ENCODE data around the gene SEPHS2.

The SEPHS2 gene

DNA sequence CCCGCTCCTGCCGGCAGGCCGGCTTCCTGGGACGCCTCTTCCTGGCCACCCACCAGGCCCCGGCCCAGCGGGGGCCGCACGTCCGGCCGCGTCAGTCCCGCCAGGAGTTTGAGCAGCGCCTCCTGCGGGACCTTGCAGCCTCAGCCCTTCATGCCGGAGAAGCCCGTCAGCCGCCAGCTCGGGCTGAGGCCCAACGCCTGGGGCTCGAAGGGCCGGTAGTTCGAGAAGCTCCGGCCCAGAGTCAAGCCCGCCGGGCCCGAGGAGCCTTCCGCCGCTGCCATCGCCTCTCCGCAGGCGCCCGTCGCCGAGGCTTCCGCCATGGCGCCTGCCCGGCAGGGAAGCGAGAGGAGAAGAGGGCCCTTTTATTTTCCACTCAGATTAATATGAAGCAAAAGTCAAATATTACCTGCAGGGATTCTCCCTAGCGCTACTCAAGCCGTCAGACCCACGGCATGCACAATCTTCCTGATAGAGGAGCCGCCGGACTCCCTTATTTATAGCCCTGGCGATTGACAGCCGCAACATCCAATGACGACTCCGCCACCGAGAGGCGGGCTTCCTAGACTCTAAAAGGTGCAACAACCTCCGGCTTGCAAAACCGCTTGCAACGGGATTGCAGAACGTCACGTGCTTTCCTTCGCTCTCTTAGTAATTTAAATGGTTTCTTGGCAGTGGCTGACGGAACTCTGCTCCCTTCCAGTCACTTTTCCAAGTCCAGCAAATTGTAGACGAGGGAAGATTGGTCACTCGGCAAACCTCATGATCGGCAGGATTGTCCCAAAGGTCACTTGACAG lies at the start of gene SEPHS2 (continued):
- TF ChIP-seq, protein P1, sequence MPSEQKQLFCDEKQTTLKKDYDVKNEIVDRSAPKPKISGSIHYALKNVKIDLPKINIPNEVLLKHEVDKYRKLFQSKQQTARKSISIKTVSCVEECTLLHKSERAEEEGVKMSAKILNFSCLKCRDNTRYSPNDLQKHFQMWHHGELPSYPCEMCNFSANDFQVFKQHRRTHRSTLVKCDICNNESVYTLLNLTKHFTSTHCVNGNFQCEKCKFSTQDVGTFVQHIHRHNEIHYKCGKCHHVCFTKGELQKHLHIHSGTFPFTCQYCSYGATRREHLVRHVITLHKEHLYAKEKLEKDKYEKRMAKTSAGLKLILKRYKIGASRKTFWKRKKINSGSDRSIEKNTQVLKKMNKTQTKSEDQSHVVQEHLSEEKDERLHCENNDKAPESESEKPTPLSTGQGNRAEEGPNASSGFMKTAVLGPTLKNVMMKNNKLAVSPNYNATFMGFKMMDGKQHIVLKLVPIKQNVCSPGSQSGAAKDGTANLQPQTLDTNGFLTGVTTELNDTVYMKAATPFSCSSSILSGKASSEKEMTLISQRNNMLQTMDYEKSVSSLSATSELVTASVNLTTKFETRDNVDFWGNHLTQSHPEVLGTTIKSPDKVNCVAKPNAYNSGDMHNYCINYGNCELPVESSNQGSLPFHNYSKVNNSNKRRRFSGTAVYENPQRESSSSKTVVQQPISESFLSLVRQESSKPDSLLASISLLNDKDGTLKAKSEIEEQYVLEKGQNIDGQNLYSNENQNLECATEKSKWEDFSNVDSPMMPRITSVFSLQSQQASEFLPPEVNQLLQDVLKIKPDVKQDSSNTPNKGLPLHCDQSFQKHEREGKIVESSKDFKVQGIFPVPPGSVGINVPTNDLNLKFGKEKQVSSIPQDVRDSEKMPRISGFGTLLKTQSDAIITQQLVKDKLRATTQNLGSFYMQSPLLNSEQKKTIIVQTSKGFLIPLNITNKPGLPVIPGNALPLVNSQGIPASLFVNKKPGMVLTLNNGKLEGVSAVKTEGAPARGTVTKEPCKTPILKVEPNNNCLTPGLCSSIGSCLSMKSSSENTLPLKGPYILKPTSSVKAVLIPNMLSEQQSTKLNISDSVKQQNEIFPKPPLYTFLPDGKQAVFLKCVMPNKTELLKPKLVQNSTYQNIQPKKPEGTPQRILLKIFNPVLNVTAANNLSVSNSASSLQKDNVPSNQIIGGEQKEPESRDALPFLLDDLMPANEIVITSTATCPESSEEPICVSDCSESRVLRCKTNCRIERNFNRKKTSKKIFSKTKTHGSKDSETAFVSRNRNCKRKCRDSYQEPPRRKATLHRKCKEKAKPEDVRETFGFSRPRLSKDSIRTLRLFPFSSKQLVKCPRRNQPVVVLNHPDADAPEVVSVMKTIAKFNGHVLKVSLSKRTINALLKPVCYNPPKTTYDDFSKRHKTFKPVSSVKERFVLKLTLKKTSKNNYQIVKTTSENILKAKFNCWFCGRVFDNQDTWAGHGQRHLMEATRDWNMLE (tag by site-specific recombination; conservative IDR thresholded peaks at IDR 0.05; ENCODE audit: low read depth) = peak; percentile 32
- peak; percentile 64; the same call in 1 of the 2 replicates for TF ChIP-seq KLF10 (tag by site-specific recombination; IDR thresholded peaks at IDR 0.05)
- TF ChIP-seq WT1 (tag by site-specific recombination; IDR thresholded peaks at IDR 0.05) = no peak
- TF ChIP-seq ZNF837 (tag by site-specific recombination; IDR thresholded peaks at IDR 0.05) = no peak
- TF ChIP-seq INSM2 (tag by site-specific recombination; IDR thresholded peaks at IDR 0.05) = no peak; the same call in 1 of the 2 replicates
- TF ChIP-seq, protein P2, sequence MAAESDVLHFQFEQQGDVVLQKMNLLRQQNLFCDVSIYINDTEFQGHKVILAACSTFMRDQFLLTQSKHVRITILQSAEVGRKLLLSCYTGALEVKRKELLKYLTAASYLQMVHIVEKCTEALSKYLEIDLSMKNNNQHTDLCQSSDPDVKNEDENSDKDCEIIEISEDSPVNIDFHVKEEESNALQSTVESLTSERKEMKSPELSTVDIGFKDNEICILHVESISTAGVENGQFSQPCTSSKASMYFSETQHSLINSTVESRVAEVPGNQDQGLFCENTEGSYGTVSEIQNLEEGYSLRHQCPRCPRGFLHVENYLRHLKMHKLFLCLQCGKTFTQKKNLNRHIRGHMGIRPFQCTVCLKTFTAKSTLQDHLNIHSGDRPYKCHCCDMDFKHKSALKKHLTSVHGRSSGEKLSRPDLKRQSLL (tag by site-specific recombination; IDR thresholded peaks at IDR 0.05) = no peak
- TF ChIP-seq ZNF670 (tag by site-specific recombination; IDR thresholded peaks at IDR 0.05; ENCODE audit: low read depth) = no peak
- TF ChIP-seq ZNF48 (tag by site-specific recombination; IDR thresholded peaks at IDR 0.05) = no peak
- TF ChIP-seq ZNF280C (tag by site-specific recombination; IDR thresholded peaks at IDR 0.05) = no peak
- no peak for TF ChIP-seq ZNF473 (tag by site-specific recombination; IDR thresholded peaks at IDR 0.05)
- TF ChIP-seq ZBTB21 (tag by site-specific recombination; IDR thresholded peaks at IDR 0.05) = no peak
- peak; percentile 74 for TF ChIP-seq ZNF561 (tag by site-specific recombination; IDR thresholded peaks at IDR 0.05; ENCODE audit: borderline replicate concordance)
- TF ChIP-seq ZFHX2 (tag by site-specific recombination; conservative IDR thresholded peaks at IDR 0.05) = peak; percentile 79
- no peak; the same call in 1 of the 2 replicates for TF ChIP-seq TSHZ1 (tag by site-specific recombination; IDR thresholded peaks at IDR 0.05; ENCODE audit: borderline replicate concordance)
- TF ChIP-seq, protein P3, sequence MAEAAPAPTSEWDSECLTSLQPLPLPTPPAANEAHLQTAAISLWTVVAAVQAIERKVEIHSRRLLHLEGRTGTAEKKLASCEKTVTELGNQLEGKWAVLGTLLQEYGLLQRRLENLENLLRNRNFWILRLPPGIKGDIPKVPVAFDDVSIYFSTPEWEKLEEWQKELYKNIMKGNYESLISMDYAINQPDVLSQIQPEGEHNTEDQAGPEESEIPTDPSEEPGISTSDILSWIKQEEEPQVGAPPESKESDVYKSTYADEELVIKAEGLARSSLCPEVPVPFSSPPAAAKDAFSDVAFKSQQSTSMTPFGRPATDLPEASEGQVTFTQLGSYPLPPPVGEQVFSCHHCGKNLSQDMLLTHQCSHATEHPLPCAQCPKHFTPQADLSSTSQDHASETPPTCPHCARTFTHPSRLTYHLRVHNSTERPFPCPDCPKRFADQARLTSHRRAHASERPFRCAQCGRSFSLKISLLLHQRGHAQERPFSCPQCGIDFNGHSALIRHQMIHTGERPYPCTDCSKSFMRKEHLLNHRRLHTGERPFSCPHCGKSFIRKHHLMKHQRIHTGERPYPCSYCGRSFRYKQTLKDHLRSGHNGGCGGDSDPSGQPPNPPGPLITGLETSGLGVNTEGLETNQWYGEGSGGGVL (tag by site-specific recombination; IDR thresholded peaks at IDR 0.05) = 0 out of 2 replicates have a peak, but pooled peaks have one; percentile 18
- peak; percentile 72 for TF ChIP-seq YY2 (tag by site-specific recombination; IDR thresholded peaks at IDR 0.05)
- no peak for TF ChIP-seq ZNF280D (tag by site-specific recombination; IDR thresholded peaks at IDR 0.05)
- peak; percentile 96 for TF ChIP-seq ZBTB8A (tag by site-specific recombination; IDR thresholded peaks at IDR 0.05)
- TF ChIP-seq SALL2 (tag by site-specific recombination; IDR thresholded peaks at IDR 0.05; ENCODE audit: borderline replicate concordance) = no peak

Data from HEK293 (cell line).